Measurements from ENCODE around the gene RPS6KA3. TPM values are rescaled to one million over a fixed set of nuclear protein-coding genes. Genes with fewer than 3 reads are reported as not detected.
A peak's percentile ranks its signal among the peaks of the same experiment; 100 is the strongest.

The RPS6KA3 gene
- total and polyA plus RNA-seq, 2 donors, result 20.9 to 41.4 TPM

DNA sequence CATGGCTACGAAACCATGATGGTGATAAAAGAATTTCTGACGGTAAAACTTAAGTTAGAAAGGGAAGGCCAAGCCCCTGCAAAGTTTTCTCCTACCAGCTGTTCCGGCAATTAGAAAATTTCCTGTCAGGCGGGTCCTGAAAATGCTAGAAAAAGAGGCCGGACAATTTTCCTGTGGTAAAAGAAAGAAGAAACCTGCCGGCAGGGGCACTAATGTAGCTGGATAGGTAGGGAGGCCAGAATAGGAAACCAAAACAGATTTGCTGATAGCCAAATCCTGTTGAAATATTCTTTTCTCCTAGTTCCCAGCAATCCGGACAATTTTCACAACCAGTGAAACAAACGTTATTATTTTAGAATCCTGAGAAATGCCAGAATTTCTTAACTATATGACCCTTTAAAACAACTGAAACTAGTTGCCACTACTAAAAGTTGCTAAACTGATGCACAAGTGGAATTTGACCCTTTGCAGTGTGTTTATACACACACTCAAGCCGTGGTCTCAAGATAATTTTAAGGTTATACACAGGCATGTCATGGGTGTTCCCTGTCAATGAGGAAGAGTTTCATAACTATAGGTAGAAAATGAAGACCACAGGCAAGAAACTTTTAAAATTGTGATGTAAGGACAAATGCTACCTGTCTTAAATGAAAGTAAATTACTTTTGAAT, 47.7 kb downstream of the RPS6KA3 start:
- no peak overlapping the region for H3K27ac ChIP-seq (ENCODE audit: low read depth in 1 of 2, low read length in 1 of 2)
- DNase-seq (ENCODE audit: low read depth in 6 of 9, low spot score in 9 of 9), result no peak
- no peak overlapping the region for H3K4me3 ChIP-seq (ENCODE audit: low read length in 2 of 2)

DNA sequence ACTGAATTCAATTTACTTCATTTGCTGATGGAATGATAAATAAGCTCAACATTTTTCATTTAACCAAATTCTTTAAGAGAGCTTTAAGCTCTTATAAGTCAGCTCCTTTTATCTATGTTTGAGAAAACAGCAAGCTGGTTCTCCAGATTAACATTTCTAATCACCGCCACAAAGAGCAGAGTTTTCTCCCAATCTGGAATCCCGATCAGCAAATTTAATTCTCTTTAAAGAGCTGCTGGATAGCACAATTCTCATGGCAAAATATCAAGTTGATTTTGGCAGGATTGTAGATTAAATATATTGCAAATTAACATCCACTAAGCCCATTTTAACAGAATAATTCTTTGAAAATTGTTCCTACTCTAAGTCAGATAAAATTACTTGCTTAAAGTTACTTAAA, 48.8 kb downstream of the RPS6KA3 start:
- no peak overlapping the region for H3K4me3 ChIP-seq (ENCODE audit: low read length in 2 of 2)

More for the DNA sequence above, 47.7 kb downstream of the RPS6KA3 start:
- Histone ChIP-seq H3K27me3 (ENCODE audit: control insufficient read depth in 2 of 2, insufficient read depth in 1 of 2, low read length in 1 of 2) (no peaks in the 10 kb centered on the region), H3K9me3 (ENCODE audit: control insufficient read depth in 2 of 2, insufficient read depth in 1 of 2, low read length in 1 of 2) (no peaks in the 10 kb centered on the region), H3K4me1 (ENCODE audit: control insufficient read depth in 2 of 2, insufficient read depth in 2 of 2, low read length in 2 of 2) (no peaks in the 10 kb centered on the region), H3K36me3 (ENCODE audit: control insufficient read depth in 2 of 2, insufficient read depth in 2 of 2, low read length in 1 of 2) (no peaks in the 10 kb centered on the region)
- 39% methylated on average over 9 of the region's 9 CpGs for WGBS

DNA sequence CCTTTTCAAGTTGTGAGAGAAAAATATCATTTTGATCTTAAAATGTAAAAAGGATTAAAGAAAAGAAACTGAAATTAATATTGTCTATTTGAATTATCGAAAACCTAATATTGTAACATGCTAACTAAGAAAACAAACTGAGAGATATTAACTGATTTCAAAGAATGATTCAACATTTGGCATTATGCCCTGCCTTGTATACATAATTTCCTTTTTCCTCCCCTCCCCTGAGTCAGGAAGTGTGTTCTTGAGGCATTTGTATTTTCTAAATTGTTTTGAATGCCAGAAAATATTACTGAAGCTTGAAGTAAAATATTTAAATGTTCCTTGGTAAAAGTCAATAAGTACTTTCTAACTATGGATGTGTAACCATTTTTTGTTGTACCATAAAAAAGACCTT, 49.4 kb downstream of the RPS6KA3 start:
- Histone ChIP-seq H3K27ac (ENCODE audit: low read depth in 1 of 2, low read length in 1 of 2) (no peak overlapping the region), H3K27me3 (ENCODE audit: control insufficient read depth in 2 of 2, insufficient read depth in 1 of 2, low read length in 1 of 2) (no peaks in the 10 kb centered on the region), H3K9me3 (ENCODE audit: control insufficient read depth in 2 of 2, insufficient read depth in 1 of 2, low read length in 1 of 2) (no peaks in the 10 kb centered on the region), H3K4me3 (ENCODE audit: low read length in 2 of 2) (no peak overlapping the region), H3K4me1 (ENCODE audit: control insufficient read depth in 2 of 2, insufficient read depth in 2 of 2, low read length in 2 of 2) (no peaks in the 10 kb centered on the region), H3K36me3 (ENCODE audit: control insufficient read depth in 2 of 2, insufficient read depth in 2 of 2, low read length in 1 of 2) (no peaks in the 10 kb centered on the region)
- 19% methylated on average over 1 of the region's 1 CpG for WGBS
- no peak for DNase-seq (ENCODE audit: low read depth in 6 of 9, low spot score in 9 of 9)

More for the DNA sequence above, 48.8 kb downstream of the RPS6KA3 start:
- WGBS, result 94% methylated on average over 2 of the region's 2 CpGs
- no peak overlapping the region for H3K27ac ChIP-seq (ENCODE audit: low read depth in 1 of 2, low read length in 1 of 2)
- no peaks in the 10 kb centered on the region for H3K27me3 ChIP-seq (ENCODE audit: control insufficient read depth in 2 of 2, insufficient read depth in 1 of 2, low read length in 1 of 2)
- H3K4me1 ChIP-seq (ENCODE audit: control insufficient read depth in 2 of 2, insufficient read depth in 2 of 2, low read length in 2 of 2), result no peaks in the 10 kb centered on the region
- H3K9me3 ChIP-seq (ENCODE audit: control insufficient read depth in 2 of 2, insufficient read depth in 1 of 2, low read length in 1 of 2), result no peaks in the 10 kb centered on the region
- no peaks in the 10 kb centered on the region for H3K36me3 ChIP-seq (ENCODE audit: control insufficient read depth in 2 of 2, insufficient read depth in 2 of 2, low read length in 1 of 2)
- no peak for DNase-seq (ENCODE audit: low read depth in 6 of 9, low spot score in 9 of 9)

DNA sequence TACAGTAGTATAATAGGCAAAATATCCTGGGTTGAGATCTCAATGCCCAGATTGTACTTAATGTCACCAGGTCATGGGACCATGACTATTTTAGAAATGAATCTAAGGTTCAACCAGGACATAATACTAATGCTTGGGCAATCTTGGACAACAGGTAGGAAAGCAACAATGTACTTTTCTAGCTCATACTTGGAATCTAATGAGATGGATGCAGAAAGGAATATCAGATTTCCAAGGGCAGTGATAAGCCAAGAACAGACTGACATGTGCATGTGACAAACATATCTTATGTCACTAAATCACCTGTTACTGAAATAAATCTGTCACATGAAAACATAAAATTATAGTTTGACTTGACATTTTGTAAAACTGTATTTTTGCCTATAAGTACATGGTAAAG, 51.1 kb downstream of the RPS6KA3 start:
- no peak overlapping the region for H3K27ac ChIP-seq (ENCODE audit: low read depth in 1 of 2, low read length in 1 of 2)
- no peaks in the 10 kb centered on the region for H3K27me3 ChIP-seq (ENCODE audit: control insufficient read depth in 2 of 2, insufficient read depth in 1 of 2, low read length in 1 of 2)
- no peaks in the 10 kb centered on the region for H3K4me1 ChIP-seq (ENCODE audit: control insufficient read depth in 2 of 2, insufficient read depth in 2 of 2, low read length in 2 of 2)
- no peak overlapping the region for H3K4me3 ChIP-seq (ENCODE audit: low read length in 2 of 2)
- no peaks in the 10 kb centered on the region for H3K9me3 ChIP-seq (ENCODE audit: control insufficient read depth in 2 of 2, insufficient read depth in 1 of 2, low read length in 1 of 2)
- no peaks in the 10 kb centered on the region for H3K36me3 ChIP-seq (ENCODE audit: control insufficient read depth in 2 of 2, insufficient read depth in 2 of 2, low read length in 1 of 2)
- DNase-seq (ENCODE audit: low read depth in 6 of 9, low spot score in 9 of 9), result no peak

DNA sequence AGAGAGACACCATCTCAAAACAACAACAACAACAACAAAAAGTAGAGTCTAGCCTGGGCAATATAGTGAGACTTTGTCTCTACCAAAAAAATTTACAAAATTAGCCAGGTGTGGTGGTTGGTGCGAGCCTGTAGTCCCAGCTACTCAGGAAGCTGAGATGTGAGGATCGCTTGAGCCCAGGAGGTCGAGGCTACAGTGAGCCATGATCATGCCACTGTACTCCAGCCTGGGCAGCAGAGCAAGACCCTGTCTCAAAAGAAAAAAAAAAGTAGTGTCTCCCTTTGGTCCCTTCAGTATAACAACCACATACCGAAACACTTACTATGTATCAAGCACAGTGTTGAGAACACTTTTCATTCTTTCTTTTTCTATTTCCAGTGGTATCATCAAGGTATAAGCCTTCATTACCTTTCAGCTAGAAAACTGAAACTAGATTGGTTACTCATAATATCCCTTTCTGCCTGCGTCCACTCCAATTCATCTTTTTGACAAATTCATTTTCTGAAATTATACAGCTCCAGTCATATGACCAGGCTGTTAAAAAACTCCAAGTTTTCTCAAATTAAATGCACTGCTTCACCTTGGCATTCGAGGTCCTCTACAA, 54.1 kb downstream of the RPS6KA3 start:
- DNase-seq (ENCODE audit: low read depth in 6 of 9, low spot score in 9 of 9), result no peak
- H3K27me3 ChIP-seq (ENCODE audit: control insufficient read depth in 2 of 2, insufficient read depth in 1 of 2, low read length in 1 of 2), result no peaks in the 10 kb centered on the region

DNA sequence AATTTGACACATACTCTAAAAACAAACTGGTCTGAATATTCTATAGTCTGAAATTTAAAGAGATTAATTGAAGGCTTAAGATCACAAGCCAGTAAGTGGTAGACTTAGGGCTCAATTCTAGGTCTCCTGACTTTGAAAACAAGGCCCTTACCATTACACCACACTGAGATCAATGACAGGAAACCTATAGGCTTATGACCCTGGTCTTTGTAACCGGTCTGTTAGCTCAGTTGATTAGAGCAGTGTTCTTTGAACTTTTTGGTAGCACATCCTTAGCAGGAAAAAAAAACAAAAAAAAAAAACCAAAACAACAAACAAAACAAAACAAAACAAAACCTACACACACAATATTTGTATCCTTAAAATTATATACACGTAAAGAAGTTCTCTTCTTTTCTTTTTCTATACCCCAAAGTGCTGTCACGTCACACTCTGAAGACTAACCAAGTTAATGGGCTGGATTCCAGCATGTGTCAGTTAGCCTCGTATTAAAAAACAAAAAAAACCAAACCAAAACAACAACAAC, 55.4 kb downstream of the RPS6KA3 start:
- no peak overlapping the region for H3K4me3 ChIP-seq (ENCODE audit: low read length in 2 of 2)
- no peak for DNase-seq (ENCODE audit: low read depth in 6 of 9, low spot score in 9 of 9)
- no peaks in the 10 kb centered on the region for H3K4me1 ChIP-seq (ENCODE audit: control insufficient read depth in 2 of 2, insufficient read depth in 2 of 2, low read length in 2 of 2)
- no peaks in the 10 kb centered on the region for H3K9me3 ChIP-seq (ENCODE audit: control insufficient read depth in 2 of 2, insufficient read depth in 1 of 2, low read length in 1 of 2)
- 90% methylated on average over 4 of the region's 4 CpGs for WGBS
- H3K27ac ChIP-seq (ENCODE audit: low read depth in 1 of 2, low read length in 1 of 2), result no peak overlapping the region
- H3K36me3 ChIP-seq (ENCODE audit: control insufficient read depth in 2 of 2, insufficient read depth in 2 of 2, low read length in 1 of 2), result peaks cover 4 to 14% of the 10 kb centered on the region in 2 donors
- no peaks in the 10 kb centered on the region for H3K27me3 ChIP-seq (ENCODE audit: control insufficient read depth in 2 of 2, insufficient read depth in 1 of 2, low read length in 1 of 2)

More for the DNA sequence above, 54.1 kb downstream of the RPS6KA3 start:
- WGBS, result 97% methylated on average over 6 of the region's 6 CpGs
- no peaks in the 10 kb centered on the region for H3K9me3 ChIP-seq (ENCODE audit: control insufficient read depth in 2 of 2, insufficient read depth in 1 of 2, low read length in 1 of 2)
- no peak overlapping the region for H3K27ac ChIP-seq (ENCODE audit: low read depth in 1 of 2, low read length in 1 of 2)
- H3K4me3 ChIP-seq (ENCODE audit: low read length in 2 of 2), result no peak overlapping the region
- H3K36me3 ChIP-seq (ENCODE audit: control insufficient read depth in 2 of 2, insufficient read depth in 2 of 2, low read length in 1 of 2), result peaks cover 4 to 14% of the 10 kb centered on the region in 2 donors
- no peaks in the 10 kb centered on the region for H3K4me1 ChIP-seq (ENCODE audit: control insufficient read depth in 2 of 2, insufficient read depth in 2 of 2, low read length in 2 of 2)

DNA sequence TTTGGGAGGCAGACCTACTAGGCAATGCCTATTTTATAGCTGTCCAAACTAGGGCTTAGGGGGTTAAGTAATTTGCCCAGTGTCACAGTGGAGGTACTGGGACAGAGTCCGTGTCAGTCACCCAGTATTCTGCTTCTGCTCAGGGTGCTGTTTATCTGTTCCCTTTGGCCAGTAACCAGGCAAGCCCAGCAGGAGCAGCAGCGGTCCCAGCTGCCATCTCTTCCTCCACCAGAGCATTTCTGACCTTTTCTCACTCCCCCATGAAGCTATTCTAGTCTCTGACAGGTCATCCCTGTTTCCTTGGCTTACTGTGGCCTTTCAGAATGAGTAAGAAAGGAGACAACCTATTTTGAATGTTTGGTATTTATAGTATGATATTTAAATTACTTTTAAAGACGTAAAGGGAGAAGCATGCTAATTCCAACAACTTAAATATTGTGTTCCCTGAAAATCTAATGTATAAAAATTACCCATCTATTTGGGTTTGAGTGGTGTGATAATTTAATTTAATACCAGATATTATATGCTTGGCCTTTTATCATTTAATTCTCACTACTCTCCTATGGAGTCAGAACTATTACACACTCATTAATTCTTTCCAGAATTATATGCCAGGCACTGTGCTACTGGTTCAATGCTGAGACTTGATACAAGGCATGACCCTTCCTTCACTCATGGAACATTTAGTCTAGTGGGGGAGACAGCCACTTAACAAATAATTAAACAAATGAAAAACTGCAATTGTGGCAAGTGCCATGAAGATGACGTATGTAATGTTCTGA, 60.6 kb downstream of the RPS6KA3 start:
- no peak overlapping the region for H3K4me3 ChIP-seq (ENCODE audit: low read length in 2 of 2)
- no peak for DNase-seq (ENCODE audit: low read depth in 6 of 9, low spot score in 9 of 9)
- 97% methylated on average over 4 of the region's 4 CpGs for WGBS
- H3K27me3 ChIP-seq (ENCODE audit: control insufficient read depth in 2 of 2, insufficient read depth in 1 of 2, low read length in 1 of 2), result no peaks in the 10 kb centered on the region
- peaks cover 4 to 30% of the 10 kb centered on the region in 2 donors for H3K36me3 ChIP-seq (ENCODE audit: control insufficient read depth in 2 of 2, insufficient read depth in 2 of 2, low read length in 1 of 2)
- H3K27ac ChIP-seq (ENCODE audit: low read depth in 1 of 2, low read length in 1 of 2), result no peak overlapping the region
- no peaks in the 10 kb centered on the region for H3K9me3 ChIP-seq (ENCODE audit: control insufficient read depth in 2 of 2, insufficient read depth in 1 of 2, low read length in 1 of 2)
- peaks cover 0 to 3% of the 10 kb centered on the region in 2 donors for H3K4me1 ChIP-seq (ENCODE audit: control insufficient read depth in 2 of 2, insufficient read depth in 2 of 2, low read length in 2 of 2)

DNA sequence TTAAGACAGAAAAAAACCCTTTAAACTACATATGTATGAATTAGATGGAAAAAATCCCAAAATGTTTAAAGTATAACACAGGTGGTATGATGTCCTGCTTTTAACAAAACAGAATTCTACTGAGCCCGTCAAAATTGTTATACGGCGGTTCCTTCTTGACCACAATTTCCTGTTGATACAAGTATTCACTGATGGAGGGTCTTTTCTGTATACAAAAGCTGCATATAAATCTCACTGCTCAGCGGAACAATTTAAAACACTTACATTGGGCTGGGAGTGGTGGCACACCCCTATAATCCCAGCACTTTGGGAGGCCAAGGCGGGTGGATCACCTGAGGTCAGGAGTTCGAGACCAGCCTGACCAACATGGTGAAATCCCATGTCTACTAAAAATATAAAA, 62.4 kb downstream of the RPS6KA3 start:
- H3K27me3 ChIP-seq (ENCODE audit: control insufficient read depth in 2 of 2, insufficient read depth in 1 of 2, low read length in 1 of 2), result no peaks in the 10 kb centered on the region
- 30% methylated on average over 6 of the region's 6 CpGs for WGBS
- H3K36me3 ChIP-seq (ENCODE audit: control insufficient read depth in 2 of 2, insufficient read depth in 2 of 2, low read length in 1 of 2), result peaks cover 4 to 35% of the 10 kb centered on the region in 2 donors
- peak in 4 of 9 donors; percentile 2 to 57 (median 15) for DNase-seq (ENCODE audit: low read depth in 6 of 9, low spot score in 9 of 9)
- no peak overlapping the region for H3K4me3 ChIP-seq (ENCODE audit: low read length in 2 of 2)
- H3K27ac ChIP-seq (ENCODE audit: low read depth in 1 of 2, low read length in 1 of 2), result peak overlapping the region in 1 of 2 donors; percentile 20
- peaks cover 0 to 3% of the 10 kb centered on the region in 2 donors for H3K4me1 ChIP-seq (ENCODE audit: control insufficient read depth in 2 of 2, insufficient read depth in 2 of 2, low read length in 2 of 2)
- no peaks in the 10 kb centered on the region for H3K9me3 ChIP-seq (ENCODE audit: control insufficient read depth in 2 of 2, insufficient read depth in 1 of 2, low read length in 1 of 2)

All from thymus (tissue), 11 donors.